Ovary (tissue), 3 donors: ENCODE data around the gene DOCK1.

Source experiments
- EP300 ChIP-seq: sonication (generic); formaldehyde crosslinking; IDR thresholded peaks from one replicate; pipeline ENCODE4 v1.6.1; 2017; ENCODE audit warnings: antibody characterized with exemption
- POLR2A ChIP-seq: fragments of 450-650 bp; IDR thresholded peaks from one replicate; pipeline ENCODE4 v1.6.1; 2017; ENCODE audit warnings: antibody characterized with exemption, mild to moderate bottlenecking, moderate library complexity
- TF ChIP-seq, protein P1 (sequence below), 3 donors: fragments of 450-650 bp in 2 of 3; fragments of 200-600 bp in 1 of 3; IDR thresholded peaks; one replicate each; pipeline versions ENCODE4 v1.5.1 to v1.8.0; 2016 to 2022; ENCODE audit warnings: antibody characterized with exemption in 3 of 3, mild to moderate bottlenecking in 1 of 3
- donor health status: DM: no; HTN: no; CAD: no.

- TF ChIP-seq, protein P1, sequence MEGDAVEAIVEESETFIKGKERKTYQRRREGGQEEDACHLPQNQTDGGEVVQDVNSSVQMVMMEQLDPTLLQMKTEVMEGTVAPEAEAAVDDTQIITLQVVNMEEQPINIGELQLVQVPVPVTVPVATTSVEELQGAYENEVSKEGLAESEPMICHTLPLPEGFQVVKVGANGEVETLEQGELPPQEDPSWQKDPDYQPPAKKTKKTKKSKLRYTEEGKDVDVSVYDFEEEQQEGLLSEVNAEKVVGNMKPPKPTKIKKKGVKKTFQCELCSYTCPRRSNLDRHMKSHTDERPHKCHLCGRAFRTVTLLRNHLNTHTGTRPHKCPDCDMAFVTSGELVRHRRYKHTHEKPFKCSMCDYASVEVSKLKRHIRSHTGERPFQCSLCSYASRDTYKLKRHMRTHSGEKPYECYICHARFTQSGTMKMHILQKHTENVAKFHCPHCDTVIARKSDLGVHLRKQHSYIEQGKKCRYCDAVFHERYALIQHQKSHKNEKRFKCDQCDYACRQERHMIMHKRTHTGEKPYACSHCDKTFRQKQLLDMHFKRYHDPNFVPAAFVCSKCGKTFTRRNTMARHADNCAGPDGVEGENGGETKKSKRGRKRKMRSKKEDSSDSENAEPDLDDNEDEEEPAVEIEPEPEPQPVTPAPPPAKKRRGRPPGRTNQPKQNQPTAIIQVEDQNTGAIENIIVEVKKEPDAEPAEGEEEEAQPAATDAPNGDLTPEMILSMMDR (IDR thresholded peaks at IDR 0.05), result no peak
- no peak for TF ChIP-seq POLR2A
- TF ChIP-seq EP300, result no peak
These were observed 230.8 kb downstream of the DOCK1 start for GRCh38 chr10:127135844-127136577.
